Spleen (tissue), 7 donors: ENCODE results near the gene CALN1.

ENCODE experiments used
- CTCF ChIP-seq, 11 experiments: fragments of 200-600 bp in 7 of 11; fragments of 450-650 bp in 4 of 11; sonication (generic) in 4 of 11; IDR thresholded peaks in 8 of 11; conservative IDR thresholded peaks in 3 of 11; 1 replicate in 7 of 11; 2 replicates in 4 of 11; pipeline versions ENCODE4 v1.4.0 to v1.8.0; 2016 to 2021; ENCODE audit warnings: antibody characterized with exemption in 11 of 11, inconsistent platforms in 4 of 11, mild to moderate bottlenecking in 1 of 11
- POLR2A ChIP-seq, 3 donors: fragments of 450-650 bp; IDR thresholded peaks; one replicate each; pipeline ENCODE4 v1.5.1; 2017; ENCODE audit warnings: antibody characterized with exemption in 3 of 3, mild to moderate bottlenecking in 1 of 3
- POLR2AphosphoS5 ChIP-seq, 3 donors: sonication (generic); formaldehyde crosslinking; IDR thresholded peaks; one replicate each; pipeline ENCODE4 v1.5.1; 2017; ENCODE audit warnings: antibody characterized with exemption in 3 of 3
- donor health status: DM: no; HTN: no; CAD: no; lungs with moderate emphysema.
- donor health status: DM: no; HTN: no; CAD: no.
- donor health status: DM: no; HTN: no; CAD: no.

- TF ChIP-seq POLR2A (IDR thresholded peaks at IDR 0.05), result no peak
- no peak for TF ChIP-seq CTCF (IDR thresholded peaks at IDR 0.05 in 8 of 11, conservative IDR thresholded peaks at IDR 0.05 in 3 of 11)
- TF ChIP-seq POLR2AphosphoS5 (IDR thresholded peaks at IDR 0.05), result no peak
Observed at GRCh38 chr7:72362246-72362645, 49.9 kb downstream of the CALN1 start.
